SU-DHL-6 (cell line): Measurements from ENCODE around the gene GAD2.

Experiments
- H2AFZ ChIP-seq: fragments of 200-600 bp; sonication (generic); 2 replicates; pipeline ENCODE4 v1.6.1; 2014; ENCODE audit warnings: low read depth, mild to moderate bottlenecking, moderate library complexity, mixed read lengths, antibody characterized with exemption, low read length; ENCODE audit not compliant: severe bottlenecking
- H3F3A ChIP-seq: fragments of 200-600 bp; shearing (Covaris generic); 2 replicates; pipeline ENCODE4 v1.6.0; 2016; ENCODE audit warnings: antibody characterized with exemption, mild to moderate bottlenecking; ENCODE audit not compliant: insufficient read depth
- H3K27ac ChIP-seq: fragments of 200-600 bp; sonication (generic); 2 replicates; pipeline ENCODE4 v1.5.1; 2016; ENCODE audit warnings: low read depth, mild to moderate bottlenecking, low read length, moderate library complexity, mixed read lengths
- H3K27me3 ChIP-seq: fragments of 200-600 bp; sonication (generic), shearing (Covaris generic); 2 replicates; pipeline ENCODE4 v1.6.0; 2014; ENCODE audit warnings: mild to moderate bottlenecking, low read length
- H3K36me3 ChIP-seq: fragments of 200-600 bp; sonication (generic); 2 replicates; pipeline ENCODE4 v1.6.1; 2014; ENCODE audit warnings: mild to moderate bottlenecking, low read length, mixed read lengths
- H3K4me2 ChIP-seq: fragments of 300-600, 200-600 bp; shearing (Covaris generic), sonication (generic); 2 replicates; pipeline ENCODE4 v1.6.0; 2014; ENCODE audit warnings: low read length, low read depth, mild to moderate bottlenecking; ENCODE audit not compliant: poor library complexity, severe bottlenecking
- H3K4me3 ChIP-seq: fragments of 200-600 bp; sonication (generic); 2 replicates; pipeline ENCODE4 v1.5.1; 2014; ENCODE audit warnings: antibody characterized with exemption, low read length, mild to moderate bottlenecking, mixed read lengths; ENCODE audit not compliant: insufficient read depth, poor library complexity, severe bottlenecking
- H3K79me2 ChIP-seq: fragments of 200-600 bp; sonication (generic); 2 replicates; pipeline ENCODE4 v1.6.1; 2014; ENCODE audit warnings: mild to moderate bottlenecking, low read length, moderate library complexity; ENCODE audit not compliant: insufficient read depth
- H3K9ac ChIP-seq: fragments of 200-600 bp; sonication (generic); 2 replicates; pipeline ENCODE4 v1.7.0; 2014; ENCODE audit warnings: mild to moderate bottlenecking, low read length
- H3K9me2 ChIP-seq: fragments of 200-600 bp; sonication (generic); replicated peaks from 2 replicates; pipeline ENCODE4 v1.6.1; 2014; ENCODE audit warnings: low read length; ENCODE audit not compliant: insufficient read depth
- H3K9me3 ChIP-seq: fragments of 200-600 bp; sonication (generic); 2 replicates; pipeline ENCODE4 v1.6.1; 2014; ENCODE audit warnings: low read length, mixed read lengths; ENCODE audit not compliant: insufficient read depth
- H4K20me1 ChIP-seq: fragments of 200-600 bp; sonication (generic); 2 replicates; pipeline ENCODE4 v1.6.1; 2014; ENCODE audit warnings: low read depth, mild to moderate bottlenecking, antibody characterized with exemption, low read length, moderate library complexity, mixed read lengths
- CTCF ChIP-seq: fragments of 200-600 bp; sonication (generic); IDR thresholded peaks from one replicate; pipeline ENCODE4 v1.5.1; 2017; ENCODE audit warnings: antibody characterized with exemption, mild to moderate bottlenecking, low read length, moderate library complexity; ENCODE audit not compliant: insufficient read depth, poor library complexity, severe bottlenecking
- EZH2phosphoT487 ChIP-seq: fragments of 200-600 bp; sonication (generic), shearing (Covaris generic); conservative IDR thresholded peaks from 2 replicates; pipeline ENCODE4 v1.6.1; 2018; ENCODE audit warnings: mild to moderate bottlenecking, antibody characterized with exemption, low read length, moderate library complexity, mixed read lengths

Gene GAD2

GRCh38 chr10:26291721-26292480 lies 75.3 kb downstream of the GAD2 start:
- no peaks in the 10 kb centered on the region for H3K9me2 ChIP-seq
- no peaks in the 10 kb centered on the region for H4K20me1 ChIP-seq
- TF ChIP-seq EZH2phosphoT487 (no peak), CTCF (no peak)
- no peaks in the 10 kb centered on the region for H3K79me2 ChIP-seq
- no peak overlapping the region for H3K4me3 ChIP-seq
- no peaks in the 10 kb centered on the region for H3K27me3 ChIP-seq
- H3F3A ChIP-seq, result no peaks in the 10 kb centered on the region
- H3K9ac ChIP-seq, result no peak overlapping the region
- H3K36me3 ChIP-seq, result no peaks in the 10 kb centered on the region
- no peak overlapping the region for H2AFZ ChIP-seq
- H3K4me2 ChIP-seq, result no peak overlapping the region
- H3K27ac ChIP-seq, result no peak overlapping the region
- H3K9me3 ChIP-seq, result no peaks in the 10 kb centered on the region

- Histone ChIP-seq H3K4me2 (no peak overlapping the region), H4K20me1 (no peaks in the 10 kb centered on the region), H3K27me3 (no peaks in the 10 kb centered on the region), H3K79me2 (no peaks in the 10 kb centered on the region), H3K9me2 (no peaks in the 10 kb centered on the region), H3K4me3 (no peak overlapping the region), H3K9ac (no peak overlapping the region), H3K36me3 (no peaks in the 10 kb centered on the region), H2AFZ (no peak overlapping the region), H3K27ac (no peak overlapping the region), H3F3A (no peaks in the 10 kb centered on the region), H3K9me3 (no peaks in the 10 kb centered on the region)
- no peak for TF ChIP-seq CTCF
- no peak for TF ChIP-seq EZH2phosphoT487
Measured at GRCh38 chr10:26296360-26296759, 79.8 kb downstream of the GAD2 start.

- Histone ChIP-seq H3K4me2 (no peak overlapping the region), H3K9me3 (no peaks in the 10 kb centered on the region), H3K9me2 (no peaks in the 10 kb centered on the region), H3K4me3 (no peak overlapping the region), H3K27ac (no peak overlapping the region), H3K79me2 (no peaks in the 10 kb centered on the region), H4K20me1 (no peaks in the 10 kb centered on the region), H3K9ac (no peak overlapping the region), H3K27me3 (no peaks in the 10 kb centered on the region), H3K36me3 (no peaks in the 10 kb centered on the region), H3F3A (no peaks in the 10 kb centered on the region), H2AFZ (no peak overlapping the region)
- TF ChIP-seq CTCF (no peak), EZH2phosphoT487 (no peak)
Measured at GRCh38 chr10:26300001-26300400, 83.4 kb downstream of the GAD2 start.
